Common myeloid progenitor, CD34-positive (primary cell): Measurements from ENCODE around the gene CDC14A.

Experiments
- CTCF ChIA-PET: fragments of 350-600 bp; sonication (Branson Sonifier 250); formaldehyde crosslinking; loops from one replicate; lab custom pipeline; 2021; ENCODE audit warnings: antibody characterized with exemption; lab: Charles Lee
- POLR2A ChIA-PET: fragments of 350-600 bp; sonication (Branson Sonifier 250); formaldehyde crosslinking; loops from one replicate; lab custom pipeline; 2021; ENCODE audit warnings: antibody characterized with exemption; lab: Charles Lee
- DNase-seq, 3 donors: peaks; one replicate each; pipeline versions ENCODE4 v3.0.0 to v3.0.0-alpha.2; 2013
- H3K27ac ChIP-seq, 2 experiments: 1 replicate in 1 of 2; 2 replicates in 1 of 2; pipeline ENCODE4 v1.7.0; 2013; ENCODE audit warnings: inconsistent platforms in 2 of 2, low read length in 2 of 2, mild to moderate bottlenecking in 2 of 2, low read depth in 1 of 2, moderate library complexity in 1 of 2; ENCODE audit not compliant: severe bottlenecking in 2 of 2, insufficient read depth in 1 of 2, poor library complexity in 1 of 2
- H3K27me3 ChIP-seq, 5 experiments: replicated peaks in 2 of 5; 1 replicate in 3 of 5; 2 replicates in 2 of 5; pipeline versions ENCODE4 v1.6.1 to v1.7.0; 2013; ENCODE audit warnings: low read length in 4 of 5, mild to moderate bottlenecking in 2 of 5, moderate library complexity in 2 of 5, inconsistent platforms in 1 of 5; ENCODE audit not compliant: insufficient read depth in 5 of 5, control insufficient read depth in 4 of 5
- H3K36me3 ChIP-seq, 4 experiments: 1 replicate in 2 of 4; 2 replicates in 2 of 4; pipeline versions ENCODE4 v1.6.1 to v1.7.0; 2013; ENCODE audit warnings: low read length in 3 of 4, control low read depth in 1 of 4, mild to moderate bottlenecking in 1 of 4; ENCODE audit not compliant: control insufficient read depth in 4 of 4, insufficient read depth in 4 of 4
- H3K4me1 ChIP-seq, 4 experiments: 1 replicate in 3 of 4; 2 replicates in 1 of 4; pipeline versions ENCODE4 v1.6.1 to v1.7.1; 2013; ENCODE audit warnings: low read length in 3 of 4, mild to moderate bottlenecking in 3 of 4, control low read depth in 1 of 4, inconsistent platforms in 1 of 4, moderate library complexity in 1 of 4; ENCODE audit not compliant: control insufficient read depth in 4 of 4, insufficient read depth in 4 of 4; ENCODE audit errors: control extremely low read depth in 1 of 4
- H3K4me3 ChIP-seq, 7 experiments: 1 replicate in 4 of 7; 2 replicates in 3 of 7; pipeline versions ENCODE4 v1.5.1 to v1.7.0; 2013; ENCODE audit warnings: mild to moderate bottlenecking in 7 of 7, low read length in 6 of 7, moderate library complexity in 6 of 7, inconsistent platforms in 2 of 7, low read depth in 2 of 7, control low read depth in 1 of 7; ENCODE audit not compliant: insufficient read depth in 4 of 7, control insufficient read depth in 1 of 7; ENCODE audit errors: extremely low read depth in 1 of 7
- H3K9me3 ChIP-seq, 5 experiments: 1 replicate in 4 of 5; 2 replicates in 1 of 5; pipeline versions ENCODE4 v1.6.1 to v1.7.1; 2013; ENCODE audit warnings: low read length in 4 of 5, mild to moderate bottlenecking in 2 of 5, inconsistent platforms in 1 of 5, low read depth in 1 of 5, moderate library complexity in 1 of 5; ENCODE audit not compliant: control insufficient read depth in 4 of 5, insufficient read depth in 2 of 5; ENCODE audit errors: control extremely low read depth in 1 of 5
- WGBS: methylation state at CpG from one replicate; pipeline ENCODE4 v1.1.5; 2013; ENCODE audit not compliant: insufficient coverage; 5-methylcytosine and 5-hydroxymethylcytosine counted together

CDC14A gene

GRCh38 chr1:100353071-100353801 lies 930 bp downstream of the CDC14A start:
- WGBS = 0% methylated on average over 21 of the region's 28 CpGs
- peaks cover 28 to 65% (median 42%) of the 10 kb centered on the region in 4 experiments for H3K4me1 ChIP-seq

GRCh38 chr1:100353988-100354387 lies 1.7 kb downstream of the CDC14A start:
- Histone ChIP-seq H3K4me1 (peaks cover 28 to 59% (median 46%) of the 10 kb centered on the region in 4 experiments), H3K27me3 (no peaks in the 10 kb centered on the region), H3K27ac (peak overlapping the region in 1 of 2 experiments; percentile 94), H3K4me3 (peak overlapping the region in 6 of 7 experiments; percentile 91 to 99 (median 98)), H3K9me3 (no peaks in the 10 kb centered on the region), H3K36me3 (peaks cover 4 to 19% (median 8%) of the 10 kb centered on the region in 4 experiments)
- WGBS = no CpG with 5 or more reads among the region's 1 CpG
- DNase-seq = no peak
- ChIA-PET CTCF (interaction anchor here (0.6 to 4.1 kb wide), 13 partner anchors 9 to 125 kb away, joined by 3 to 14 read pairs (median 3); partner anchors contain the start of genes DBT and RTCA), POLR2A (no interaction called here)

More at GRCh38 chr1:100353071-100353801, 930 bp downstream of the CDC14A start:
- CTCF ChIA-PET = interaction anchor here (0.6 to 4.1 kb wide), 19 partner anchors 10 to 125 kb away, joined by 3 to 14 read pairs (median 3); partner anchors contain the start of genes DBT and RTCA
- H3K9me3 ChIP-seq = no peaks in the 10 kb centered on the region
- H3K4me3 ChIP-seq = peak overlapping the region; percentile 90 to 99 (median 98)
- H3K27me3 ChIP-seq = no peaks in the 10 kb centered on the region
- DNase-seq = peak; percentile 29 to 68 (median 65)
- peak overlapping the region; percentile 85 to 94 for H3K27ac ChIP-seq
- POLR2A ChIA-PET = interaction anchor here (1.1 to 1.8 kb wide), 2 partner anchors 76 to 87 kb away, joined by 3 to 8 read pairs; partner anchors contain the start of gene RTCA
- H3K36me3 ChIP-seq = peaks cover 4 to 19% (median 8%) of the 10 kb centered on the region in 4 experiments

GRCh38 chr1:100354971-100355394 lies 2.7 kb downstream of the CDC14A start:
- POLR2A ChIA-PET = no interaction called here
- no peak for DNase-seq
- Histone ChIP-seq H3K27ac (peak overlapping the region in 1 of 2 experiments; percentile 25), H3K27me3 (no peaks in the 10 kb centered on the region), H3K9me3 (no peaks in the 10 kb centered on the region), H3K36me3 (peaks cover 4 to 19% (median 8%) of the 10 kb centered on the region in 4 experiments), H3K4me3 (peak overlapping the region in 4 of 7 experiments; percentile 5 to 92 (median 42)), H3K4me1 (peaks cover 32 to 67% (median 48%) of the 10 kb centered on the region in 4 experiments)
- 80% methylated on average over 2 of the region's 2 CpGs for WGBS
- CTCF ChIA-PET = interaction anchor here (1.0 to 4.1 kb wide), 6 partner anchors 10 to 105 kb away, joined by 3 to 14 read pairs (median 4); partner anchors contain the start of genes DBT and RTCA

- Histone ChIP-seq H3K4me1 (peaks cover 35 to 69% (median 46%) of the 10 kb centered on the region in 4 experiments), H3K9me3 (no peaks in the 10 kb centered on the region), H3K36me3 (peaks cover 4 to 19% (median 13%) of the 10 kb centered on the region in 4 experiments), H3K27me3 (no peaks in the 10 kb centered on the region), H3K27ac (no peak overlapping the region), H3K4me3 (no peak overlapping the region)
- WGBS = no CpG with 5 or more reads among the region's 2 CpGs
- peak; percentile 43 to 66 (median 63) for DNase-seq
- ChIA-PET POLR2A (no interaction called here), CTCF (interaction anchor here (0.7 to 4.0 kb wide), 29 partner anchors 9 to 102 kb away, joined by 3 to 20 read pairs (median 4); partner anchors contain the start of gene RTCA)
Measured at GRCh38 chr1:100358210-100358609, 5.9 kb downstream of the CDC14A start.

GRCh38 chr1:100359139-100359538 lies 6.8 kb downstream of the CDC14A start:
- no peak overlapping the region for H3K27ac ChIP-seq
- CTCF ChIA-PET = interaction anchor here (1.0 to 4.0 kb wide), 13 partner anchors 11 to 101 kb away, joined by 3 to 20 read pairs (median 5); no protein-coding TSS in a partner anchor
- WGBS = no CpG with 5 or more reads among the region's 1 CpG
- no peaks in the 10 kb centered on the region for H3K9me3 ChIP-seq
- POLR2A ChIA-PET = no interaction called here
- H3K36me3 ChIP-seq = peaks cover 4 to 19% (median 14%) of the 10 kb centered on the region in 4 experiments
- H3K4me1 ChIP-seq = peaks cover 26 to 59% (median 38%) of the 10 kb centered on the region in 4 experiments
- H3K27me3 ChIP-seq = no peaks in the 10 kb centered on the region
- H3K4me3 ChIP-seq = no peak overlapping the region
- DNase-seq = peak in 2 of 3 donors; percentile 28 to 38

GRCh38 chr1:100360790-100361510 lies 8.6 kb downstream of the CDC14A start:
- no peak overlapping the region for H3K4me3 ChIP-seq
- H3K9me3 ChIP-seq = no peaks in the 10 kb centered on the region
- peaks cover 18 to 47% (median 27%) of the 10 kb centered on the region in 4 experiments for H3K4me1 ChIP-seq
- H3K27ac ChIP-seq = peak overlapping the region in 1 of 2 experiments; percentile 7
- no peaks in the 10 kb centered on the region for H3K27me3 ChIP-seq
- peaks cover 2 to 10% (median 7%) of the 10 kb centered on the region in 4 experiments for H3K36me3 ChIP-seq
- ChIA-PET POLR2A (interaction anchor here (0.6 kb wide), 1 partner anchor 96 kb away, joined by 3 read pairs; no protein-coding TSS in a partner anchor), CTCF (interaction anchor here (0.7 to 4.0 kb wide), 4 partner anchors 9 to 99 kb away, joined by 3 to 20 read pairs (median 4); partner anchors contain the start of gene CDC14A)
- DNase-seq = peak in 2 of 3 donors; percentile 31 to 53
- WGBS = 55% methylated on average over 1 of the region's 2 CpGs
